Fibroblast of peridontal ligament (primary cell): ENCODE results near the gene EXOC3L2.

Experiments
- DNase-seq: peaks from one replicate; pipeline ENCODE4 v3.0.0-alpha.2; 2010; ENCODE audit errors: extremely low read depth

EXOC3L2 gene

GRCh38 chr19:45218911-45219743, 26.1 kb downstream of the EXOC3L2 start:
- peak; percentile 8 for DNase-seq

- no peak for DNase-seq
These were observed 26.8 kb downstream of the EXOC3L2 start for GRCh38 chr19:45218426-45218825.

- DNase-seq = no peak
These were observed 27.3 kb downstream of the EXOC3L2 start for GRCh38 chr19:45217957-45218334.

- DNase-seq = no peak
These were observed 27.8 kb downstream of the EXOC3L2 start for GRCh38 chr19:45217193-45217956.

- peak; percentile 54 for DNase-seq
These were observed 28.5 kb downstream of the EXOC3L2 start for GRCh38 chr19:45216667-45217066.

- no peak for DNase-seq
These were observed 29.6 kb downstream of the EXOC3L2 start for GRCh38 chr19:45215391-45216191.

GRCh38 chr19:45213031-45213430, 32.2 kb downstream of the EXOC3L2 start:
- DNase-seq = no peak

- DNase-seq = no peak
These were observed 33.3 kb downstream of the EXOC3L2 start for GRCh38 chr19:45211751-45212381.

GRCh38 chr19:45206328-45206727, 38.9 kb downstream of the EXOC3L2 start:
- DNase-seq = no peak

- DNase-seq = no peak
These were observed 39.4 kb downstream of the EXOC3L2 start for GRCh38 chr19:45205810-45206209.

GRCh38 chr19:45202637-45203036, 42.6 kb downstream of the EXOC3L2 start:
- no peak for DNase-seq

- DNase-seq = peak; percentile 77
These were observed 44.6 kb downstream of the EXOC3L2 start for GRCh38 chr19:45200568-45200967.

- peak; percentile 78 for DNase-seq
These were observed 49.4 kb downstream of the EXOC3L2 start for GRCh38 chr19:45195764-45196163.

GRCh38 chr19:45191375-45191774, 53.8 kb downstream of the EXOC3L2 start:
- DNase-seq = no peak

- DNase-seq = no peak
These were observed 55.2 kb downstream of the EXOC3L2 start for GRCh38 chr19:45189971-45190370.

GRCh38 chr19:45187421-45188100, 57.6 kb downstream of the EXOC3L2 start:
- no peak for DNase-seq

GRCh38 chr19:45186509-45187334, 58.5 kb downstream of the EXOC3L2 start:
- DNase-seq = peak; percentile 36

GRCh38 chr19:45184115-45184514, 61.1 kb downstream of the EXOC3L2 start:
- DNase-seq = no peak

- no peak for DNase-seq
These were observed 62.4 kb downstream of the EXOC3L2 start for GRCh38 chr19:45182758-45183157.

- DNase-seq = no peak
These were observed 64.3 kb downstream of the EXOC3L2 start for GRCh38 chr19:45180936-45181335.
